GM18499 (cell line): ENCODE data around the gene HSPBP1.
"Not testable (repeated sequence)": the region's sequence is repeated elsewhere in the genome, so short reads cannot be mapped to it uniquely, and the experiment has no call there.

Experiments used
- ATAC-seq: cut with Tn5 transposase; IDR thresholded peaks from one replicate; pipeline ENCODE4 v1.9.1; 2021; ENCODE audit warnings: moderate number of reproducible peaks; ENCODE audit not compliant: insufficient read depth, unreplicated experiment

The HSPBP1 gene

GRCh38 chr19:55279770-55280643 is at the start of gene HSPBP1:
Gene HSPBP1, minus strand, starts transcription at chr19:55280110. Its CDS starts 502 bp downstream, at chr19:55279608.
- ATAC-seq: peak; percentile 42

GRCh38 chr19:55328774-55329318 is 48.9 kb upstream of the HSPBP1 start:
- ATAC-seq: not testable (repeated sequence)

DNA sequence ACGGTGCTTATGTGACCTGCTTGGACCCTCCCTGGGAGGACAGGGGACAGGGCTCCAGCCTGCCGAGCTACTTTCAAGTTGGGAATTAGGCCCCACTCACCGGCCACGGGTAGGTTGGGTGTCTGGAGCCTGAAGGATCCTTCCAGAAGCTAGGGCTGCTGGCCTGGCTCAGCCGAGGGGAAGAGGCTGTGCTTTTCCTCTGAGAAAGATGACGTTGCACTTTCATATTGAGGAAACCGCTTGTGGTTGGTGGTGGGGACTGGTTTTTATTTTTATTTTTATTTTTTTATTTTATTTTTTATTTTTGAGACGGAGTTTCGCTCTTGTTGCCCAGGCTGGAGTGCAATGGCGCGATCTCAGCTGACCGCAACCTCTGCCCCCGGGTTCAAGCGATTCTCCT is 45.3 kb upstream of the HSPBP1 start, which contains the start of gene TMEM150B:
TMEM150B (minus strand) TSS at position 170 of the 400 bp plus-strand sequence. CDS start 4,305 bp downstream, outside the sequence.
- no peak for ATAC-seq

DNA sequence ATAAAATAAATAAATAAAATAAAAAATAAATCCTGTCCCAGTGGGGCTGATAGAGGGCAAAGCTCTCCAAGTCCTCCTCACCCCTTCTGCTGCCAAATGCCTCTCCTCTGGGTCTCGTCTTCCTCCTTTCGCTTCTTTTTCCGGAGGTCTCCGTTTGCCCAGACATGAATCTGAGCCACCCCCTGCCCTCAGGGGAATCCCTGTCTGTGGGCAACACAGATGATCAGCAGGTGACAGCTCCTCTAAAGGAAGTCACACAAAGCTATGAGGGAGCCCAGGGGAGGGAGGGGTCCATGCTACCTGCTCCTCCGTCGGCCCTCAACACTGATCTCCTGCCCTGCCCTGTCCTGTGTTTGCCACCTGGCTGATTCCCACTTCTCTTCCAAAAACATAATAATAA is 44.8 kb upstream of the HSPBP1 start:
- ATAC-seq: no peak

DNA sequence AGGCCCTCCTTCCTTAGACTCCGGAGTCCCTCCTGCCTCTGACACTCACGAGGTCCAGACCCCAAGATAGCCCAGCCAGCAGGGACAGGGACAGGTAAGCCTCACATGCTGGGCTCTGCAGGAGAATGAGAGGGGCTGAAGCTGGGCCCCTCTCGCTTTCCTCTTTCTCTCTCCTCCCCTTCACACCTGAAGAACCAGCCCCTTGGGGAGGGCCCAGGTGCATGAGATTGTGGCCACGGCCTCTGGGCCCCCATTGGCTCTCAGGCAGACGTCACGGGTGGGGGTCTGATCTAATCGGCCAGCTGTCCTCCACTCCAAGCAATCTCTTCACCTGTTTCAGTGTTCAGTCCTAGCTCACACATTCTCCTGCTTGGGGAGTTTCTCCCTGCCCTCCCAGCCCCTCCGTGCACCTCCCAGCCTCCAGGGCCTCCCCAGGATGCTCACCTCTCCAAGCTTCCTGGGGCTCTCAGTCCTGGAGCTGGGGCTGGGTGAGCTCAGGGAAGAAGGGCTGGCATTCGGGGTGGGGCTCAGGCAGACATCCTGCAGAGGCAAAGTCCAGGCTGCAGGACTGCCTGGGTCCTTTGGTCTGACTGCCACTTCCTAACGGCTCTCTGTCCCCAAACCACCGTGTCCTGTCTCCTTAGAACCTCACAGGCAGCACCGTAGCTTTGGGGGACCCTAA is 42.4 kb upstream of the HSPBP1 start:
- no peak for ATAC-seq

GRCh38 chr19:55321466-55322137 is 41.7 kb upstream of the HSPBP1 start:
- no peak for ATAC-seq

DNA sequence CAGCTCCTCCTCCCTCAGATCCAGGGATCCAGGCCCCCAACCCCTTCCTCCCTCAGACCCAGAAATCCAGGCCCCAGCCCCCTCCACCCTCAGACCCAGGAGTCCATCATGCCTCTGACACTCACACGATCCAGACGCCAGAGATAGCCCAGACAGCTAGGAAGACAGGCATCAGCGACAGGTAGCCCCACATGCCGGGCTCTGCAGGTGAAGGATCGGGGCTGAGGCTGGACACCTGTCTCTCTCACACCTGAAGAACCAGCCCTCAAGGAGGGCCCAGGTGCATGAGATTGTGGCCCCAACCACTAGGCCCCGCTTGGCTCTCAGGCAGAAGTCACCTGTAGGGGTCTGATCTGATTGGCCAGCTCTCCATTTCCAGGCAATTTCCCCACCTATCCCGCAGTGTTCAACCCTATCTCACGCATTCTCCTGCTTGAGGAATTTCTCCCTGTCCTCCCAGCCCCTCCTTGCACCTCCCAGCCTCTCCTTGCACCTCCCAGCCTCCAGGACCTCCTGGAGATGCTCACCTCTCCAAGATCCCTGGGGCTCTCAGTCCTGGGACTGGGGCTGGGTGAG is 41.0 kb upstream of the HSPBP1 start:
- no peak for ATAC-seq

DNA sequence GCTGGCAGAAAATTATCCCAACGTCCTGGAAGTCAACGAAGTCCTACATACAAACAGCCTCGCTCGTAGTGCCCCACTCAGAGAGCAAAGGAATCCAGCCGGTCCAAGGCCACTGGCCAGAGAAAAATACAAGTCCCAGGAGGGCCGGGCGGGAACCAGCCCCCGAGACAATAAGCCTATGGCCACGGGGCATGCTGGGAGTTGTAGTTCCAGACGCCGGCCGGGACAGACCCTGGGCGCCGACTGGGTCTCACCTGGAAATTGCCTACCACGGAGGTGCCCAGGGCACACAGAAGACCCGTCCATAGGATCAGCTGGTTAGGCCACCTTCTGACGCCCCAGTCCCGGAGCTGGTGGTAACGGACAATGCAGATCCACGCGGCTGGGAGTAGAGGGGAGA is 39.9 kb upstream of the HSPBP1 start:
- ATAC-seq: no peak

GRCh38 chr19:55316646-55317045 is 36.7 kb upstream of the HSPBP1 start:
- ATAC-seq: no peak

DNA sequence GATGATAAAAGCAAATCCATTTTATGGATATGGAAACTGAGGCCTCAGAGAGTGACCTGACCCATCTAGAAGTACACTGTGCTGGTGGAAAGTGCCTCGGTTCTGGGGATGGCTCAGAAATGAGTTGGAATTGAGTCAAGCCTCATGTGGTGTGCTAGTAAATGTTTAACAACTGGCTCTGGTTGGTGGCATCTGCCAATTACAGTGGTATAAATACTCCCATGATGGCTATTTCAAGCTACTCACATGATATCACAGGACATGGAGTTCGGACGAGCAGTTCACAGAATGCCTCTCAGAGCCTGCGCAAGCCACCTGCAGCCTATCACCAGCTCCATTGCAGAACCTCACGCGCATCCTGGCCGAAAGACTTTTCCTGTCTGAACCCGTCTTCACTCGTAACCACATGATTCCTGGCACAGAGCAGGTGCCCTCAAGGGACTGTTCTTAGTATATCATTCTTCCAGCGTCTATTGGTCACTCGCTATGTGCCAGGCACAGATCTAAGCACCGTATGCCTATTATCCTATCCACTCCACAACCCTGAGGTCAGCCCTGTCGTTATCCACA is 36.1 kb upstream of the HSPBP1 start:
- ATAC-seq: no peak

- ATAC-seq: no peak
Measured at GRCh38 chr19:55314396-55314795, 34.5 kb upstream of the HSPBP1 start.

DNA sequence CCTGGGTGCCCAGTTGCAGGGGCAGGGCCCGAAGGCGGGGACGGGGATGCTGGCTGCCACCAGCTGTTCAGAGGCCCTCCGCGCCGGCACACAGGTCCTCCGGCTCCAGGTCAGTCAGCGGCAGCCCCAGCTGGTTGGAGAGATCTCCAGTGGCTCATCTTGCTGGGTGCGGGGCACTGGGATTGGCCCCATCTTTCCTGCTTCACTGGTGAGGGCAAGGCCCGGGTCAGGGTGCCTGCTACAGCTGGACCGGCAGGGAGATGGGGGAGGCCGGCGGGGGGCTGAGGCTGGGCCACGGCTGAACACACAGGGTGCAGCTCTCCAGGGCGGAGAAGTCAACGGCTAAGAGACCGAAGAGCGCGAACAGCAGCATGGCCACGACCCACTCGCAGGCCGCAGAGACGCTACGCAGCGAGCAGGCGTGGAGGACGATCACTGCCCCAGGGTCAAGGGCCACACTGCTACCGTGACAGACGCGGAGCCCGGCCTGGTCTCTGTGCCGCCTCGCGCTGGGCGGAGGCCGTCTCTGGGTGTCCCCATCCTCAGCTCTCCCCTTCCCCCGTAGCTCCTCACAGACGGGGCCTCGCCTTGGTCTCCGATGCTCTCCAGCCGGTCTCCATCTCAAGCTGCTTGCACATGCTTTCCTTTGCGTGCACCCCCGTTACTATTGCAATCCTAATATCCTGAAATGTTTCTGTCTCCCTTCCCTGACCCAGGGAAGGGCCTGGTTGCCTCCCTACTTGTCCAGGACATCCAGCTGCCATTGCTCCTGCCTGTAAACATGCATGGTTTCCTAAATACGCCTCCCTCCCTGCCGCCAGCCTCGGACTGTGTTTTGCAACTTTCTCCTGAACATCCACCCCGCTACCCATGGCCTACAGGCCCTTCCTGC is 33.0 kb upstream of the HSPBP1 start:
- ATAC-seq: no peak

GRCh38 chr19:55311797-55312196 is 31.9 kb upstream of the HSPBP1 start:
- no peak for ATAC-seq

GRCh38 chr19:55311397-55311796 is 31.5 kb upstream of the HSPBP1 start:
- ATAC-seq: no peak

- ATAC-seq: no peak
Measured at GRCh38 chr19:55310498-55310897, 30.6 kb upstream of the HSPBP1 start.

DNA sequence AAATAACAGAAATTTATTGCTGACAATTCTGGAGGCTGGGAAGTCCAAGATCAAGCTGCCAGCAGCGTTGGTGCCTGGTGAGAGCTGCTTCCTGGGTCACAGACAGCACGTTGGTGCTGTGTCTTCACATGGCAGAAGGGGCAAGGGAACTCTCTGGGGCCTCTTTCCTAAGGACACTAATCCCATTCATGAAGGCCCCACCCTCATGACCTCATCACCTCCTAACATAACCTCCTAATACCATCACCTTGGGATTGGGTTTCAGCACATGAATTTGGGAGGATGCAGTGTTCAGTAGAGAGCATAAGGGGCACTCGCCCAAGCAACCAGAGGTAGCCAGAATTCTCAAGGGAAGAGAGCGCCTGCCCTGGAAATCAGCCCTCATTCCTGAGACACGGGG is 29.5 kb upstream of the HSPBP1 start:
- no peak for ATAC-seq

DNA sequence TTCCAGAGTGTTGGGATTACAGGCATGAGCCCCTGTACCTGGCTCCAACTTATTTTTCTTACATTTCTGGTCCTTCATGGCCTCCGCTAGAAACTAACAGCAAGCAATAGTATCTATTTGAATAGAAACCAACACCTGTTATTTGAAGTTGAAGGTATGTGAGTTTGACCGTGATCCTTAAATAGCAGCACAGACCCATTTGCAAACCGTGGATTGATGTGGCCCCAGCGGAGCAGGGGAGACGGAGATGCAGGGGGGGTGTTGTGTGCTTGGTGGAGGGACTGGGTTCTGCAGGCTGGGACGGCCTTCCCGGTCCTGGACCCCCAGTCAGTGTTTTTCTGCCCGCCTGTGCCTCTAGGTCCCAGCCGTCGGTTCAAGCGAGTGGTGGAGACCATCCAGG is 28.4 kb upstream of the HSPBP1 start:
- no peak for ATAC-seq

DNA sequence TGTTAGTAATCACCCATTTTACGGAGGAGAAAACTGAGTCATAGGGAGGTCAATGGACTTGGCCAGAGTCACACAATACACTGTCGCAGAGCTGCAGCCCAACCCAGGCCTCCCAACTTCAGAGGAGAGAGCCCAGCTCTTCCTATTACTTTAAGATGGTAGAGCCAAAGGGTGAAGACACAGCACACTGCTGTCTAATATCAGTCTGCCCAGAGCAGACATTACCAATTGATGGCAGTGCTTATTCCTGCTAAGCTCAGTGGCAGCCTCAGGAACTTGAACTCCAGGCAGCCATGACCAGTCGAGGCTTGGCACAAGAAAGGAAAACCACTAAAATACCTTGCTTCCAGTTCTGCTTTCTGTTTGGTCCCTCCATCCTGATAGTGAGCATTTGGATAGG is 26.8 kb upstream of the HSPBP1 start:
- no peak for ATAC-seq

GRCh38 chr19:55305983-55306562 is 26.2 kb upstream of the HSPBP1 start:
- ATAC-seq: no peak
